Measurements from ENCODE around the gene BOLL. TPM values are rescaled to one million over a fixed set of nuclear protein-coding genes. Genes with fewer than 3 reads are reported as not detected.
"Not testable (repeated sequence)": the region's sequence is repeated elsewhere in the genome, so short reads cannot be mapped to it uniquely, and the experiment has no call there.

The BOLL gene, protein sequence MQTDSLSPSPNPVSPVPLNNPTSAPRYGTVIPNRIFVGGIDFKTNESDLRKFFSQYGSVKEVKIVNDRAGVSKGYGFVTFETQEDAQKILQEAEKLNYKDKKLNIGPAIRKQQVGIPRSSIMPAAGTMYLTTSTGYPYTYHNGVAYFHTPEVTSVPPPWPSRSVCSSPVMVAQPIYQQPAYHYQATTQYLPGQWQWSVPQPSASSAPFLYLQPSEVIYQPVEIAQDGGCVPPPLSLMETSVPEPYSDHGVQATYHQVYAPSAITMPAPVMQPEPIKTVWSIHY
- not detected in 2 replicates for total RNA-seq (2013; cell fraction: nucleolus; rRNA removed)
- 0.05 TPM in 1 of 2 replicates, not detected in the other for total RNA-seq (2014; rRNA removed)
- not detected in 2 replicates for total RNA-seq (2014; rRNA removed; fragmentation: Illumina TruSeq; extraction: Trizol)
- not detected in 2 replicates for total RNA-seq (2021)
- not detected for polyA plus RNA-seq (2011; ENCODE audit: low read depth)
- polyA plus RNA-seq (2011; rRNA removed), result not detected in 2 replicates
- not detected in 2 replicates for polyA plus RNA-seq (2011; cell fraction: cytosol; rRNA removed)
- polyA plus RNA-seq (2011; cell fraction: nucleus; rRNA removed), result not detected in 2 replicates
- not detected in 2 replicates for polyA plus RNA-seq (2012)
- not detected in 2 replicates for polyA plus RNA-seq (2014; fragmentation: Illumina TruSeq; extraction: Trizol)
- under 1 TPM in 1 of 2 experiments, not detected in 1; 0.05 TPM for polyA plus RNA-seq (2014; fragmentation: Nextera tagmentation; extraction: Ambion mirVana)
- not detected in 2 replicates for polyA plus RNA-seq (2014; rRNA removed)
- not detected for polyA plus RNA-seq (2016; fragmentation: Nextera tagmentation; extraction: Ambion mirVana)
- 0.10 TPM in 1 of 2 replicates, not detected in the other for polyA minus RNA-seq (2011; rRNA and poly(A)+ RNA removed)
- not detected in 2 replicates for polyA minus RNA-seq (2011; cell fraction: cytosol; rRNA and poly(A)+ RNA removed)
- polyA minus RNA-seq (2011; cell fraction: nucleus; rRNA and poly(A)+ RNA removed), result not detected in 2 replicates
- percentile 10 among the genes with signal in this experiment for Bru-seq, nascent RNA
- percentile 10 among the genes with signal in this experiment for BruChase-seq, experiment 1, labeled RNA remaining after a 6-hour chase
- BruChase-seq, experiment 2, labeled RNA remaining after a 2-hour chase, result percentile 8 among the genes with signal in this experiment
- long read RNA-seq, experiment 1, result 0 reads
- long read RNA-seq, experiment 2, result 0 reads

DNA sequence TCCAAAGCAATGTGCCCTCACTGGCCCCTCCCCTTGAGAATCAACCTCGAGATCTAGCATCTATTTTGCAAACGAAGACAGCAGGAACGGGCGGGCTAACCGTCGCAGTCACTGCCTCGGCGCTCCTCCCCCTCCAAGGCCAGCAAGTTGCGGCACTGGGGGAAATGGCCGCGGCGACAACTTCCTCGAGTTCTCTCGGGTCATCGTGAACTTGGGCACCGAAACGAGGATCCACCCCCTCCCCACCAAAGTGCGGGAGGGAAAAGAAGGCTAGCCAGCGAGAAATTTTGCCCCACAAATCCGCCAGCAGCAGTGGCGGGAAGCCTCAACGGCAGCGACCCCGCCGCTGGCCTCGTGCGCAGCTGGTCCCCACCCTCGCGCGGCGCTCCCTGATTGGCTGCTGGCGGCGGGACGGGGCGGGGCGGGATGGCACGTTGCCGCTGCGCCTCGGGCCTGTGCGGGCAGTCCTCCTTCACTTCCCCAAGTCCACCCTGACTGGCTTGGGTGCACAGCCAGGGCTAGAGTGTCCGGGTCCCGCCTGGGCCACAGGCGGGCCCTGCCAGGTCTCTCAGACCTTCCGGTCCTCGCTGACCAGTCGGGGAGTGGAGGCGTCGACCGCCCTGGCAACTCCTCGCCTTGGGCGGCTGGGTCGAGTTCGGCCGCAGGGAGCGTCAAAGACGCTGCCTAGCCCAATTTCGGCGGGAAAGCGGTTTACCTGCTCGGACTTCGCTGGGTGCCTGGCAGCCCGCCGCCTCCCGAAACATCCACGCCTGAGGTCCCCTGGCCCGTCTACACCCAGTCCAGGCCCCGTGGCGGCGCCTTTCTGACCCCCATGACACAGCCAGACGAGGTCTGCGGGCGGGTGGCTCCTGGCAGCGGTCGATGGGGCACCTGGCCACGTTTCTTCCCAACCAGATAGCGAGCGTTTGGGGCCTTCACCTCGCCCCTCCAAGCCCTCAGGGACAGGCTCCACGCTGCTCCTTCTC lies at the start of gene BOLL:
BOLL (minus strand) TSS at position 364 of the 986 bp plus-strand sequence. CDS start 3,469 bp downstream, outside the sequence.
- in situ Hi-C loops (cut with MboI), result no loop called here
- no peak for FAIRE-seq
- H3K4me2 ChIP-seq (ENCODE audit: control insufficient read depth, insufficient read depth), result peak within 1 kb of the TSS; percentile 66; the same call in 1 of the 2 replicates
- no peaks in the 10 kb centered on the region for H3K36me3 ChIP-seq (ENCODE audit: control insufficient read depth in 2 of 2, insufficient read depth in 2 of 2, low read length in 1 of 2)
- ATAC-seq, result no peak; the same call in 2 of the 3 replicates
- no peaks in the 10 kb centered on the region; the same call in 2 of the 3 replicates for H3K9me3 ChIP-seq (replicated peaks; ENCODE audit: control insufficient read depth, insufficient read depth, low read length)
- ChIA-PET SMC1A (ENCODE audit: uncharacterized antibody, unreplicated experiment) (no interaction called here), POLR2A (no interaction called here), CTCF (no interaction called here), RAD21 (ENCODE audit: unreplicated experiment) (no interaction called here)
- H3K9ac ChIP-seq (ENCODE audit: control insufficient read depth, insufficient read depth, low read length), result no peak within 1 kb of the TSS
- no peak for TF ChIP-seq EED (IDR thresholded peaks at IDR 0.05; ENCODE audit: low read depth)
- no peak for TF ChIP-seq NFYB (IDR thresholded peaks at IDR 0.05; ENCODE audit: insufficient read depth, low read depth, low read length)
- TF ChIP-seq TBL1XR1 (IDR thresholded peaks at IDR 0.05; ENCODE audit: low read depth, low read length), result no peak
- no peak for TF ChIP-seq ZNF217 (IDR thresholded peaks at IDR 0.05)
- TF ChIP-seq NR2C1 (IDR thresholded peaks at IDR 0.05), result no peak
- no peak for TF ChIP-seq FOXM1 (IDR thresholded peaks at IDR 0.05; ENCODE audit: low read depth, low read length)
- no peaks in the 10 kb centered on the region for H3K4me1 ChIP-seq (ENCODE audit: control insufficient read depth, insufficient read depth, low read length)
- H2AFZ ChIP-seq (ENCODE audit: control insufficient read depth, low read depth, low read length), result peak within 1 kb of the TSS; percentile 53
- H3K79me2 ChIP-seq (ENCODE audit: control insufficient read depth, insufficient read depth, low read length), result no peaks in the 10 kb centered on the region
- WGBS (ENCODE audit: insufficient coverage, insufficient replicate concordance, low lambda C conversion rate, missing lambda C conversion rate), result 89% methylated on average over 68 of the region's 80 CpGs
- no TSS peak for BruUV-seq (replicated peaks)
- H3K27me3 ChIP-seq (replicated peaks in 1 of 2; ENCODE audit: control insufficient read depth in 2 of 2, insufficient read depth in 2 of 2, low read length in 1 of 2), result no peaks in the 10 kb centered on the region
- DNase-seq (ENCODE audit: low read depth, low spot score), result no peak
- no peaks in the 10 kb centered on the region for H4K20me1 ChIP-seq (ENCODE audit: control insufficient read depth, insufficient read depth)
- intact Hi-C loops (cut with micrococcal nuclease; ENCODE audit: unreplicated experiment), result loop anchor here (10.0 kb wide), 1 partner anchor 610 kb away; no protein-coding TSS in a partner anchor
- H3K27ac ChIP-seq (ENCODE audit: control insufficient read depth, insufficient read depth), result no peak within 1 kb of the TSS
- no peak within 1 kb of the TSS for H3K4me3 ChIP-seq

DNA sequence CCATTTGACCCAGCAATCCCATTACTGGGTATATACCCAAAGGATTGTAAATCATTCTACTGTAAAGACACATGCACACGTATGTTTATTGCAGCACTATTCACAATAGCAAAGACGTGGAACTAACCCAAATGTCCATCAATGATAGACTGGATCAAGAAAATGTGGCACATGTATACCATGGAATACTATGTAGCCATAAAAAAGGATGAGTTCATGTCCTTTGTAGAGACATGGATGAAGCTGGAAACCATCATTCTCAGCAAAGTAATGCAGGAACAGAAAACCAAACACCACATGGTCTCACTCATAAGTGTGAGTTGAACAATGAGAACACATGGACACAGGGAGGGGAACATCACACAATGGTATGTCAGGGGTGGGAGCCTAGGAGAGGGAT lies 49.7 kb upstream of the BOLL start:
- H3K27ac ChIP-seq (ENCODE audit: control insufficient read depth, insufficient read depth); H3K27me3 ChIP-seq (replicated peaks in 1 of 2; ENCODE audit: control insufficient read depth in 2 of 2, insufficient read depth in 2 of 2, low read length in 1 of 2); POLR2A ChIA-PET; RAD21 ChIA-PET (ENCODE audit: unreplicated experiment); H3K9ac ChIP-seq (ENCODE audit: control insufficient read depth, insufficient read depth, low read length); BruUV-seq (replicated peaks); H3K79me2 ChIP-seq (ENCODE audit: control insufficient read depth, insufficient read depth, low read length); SMC1A ChIA-PET (ENCODE audit: uncharacterized antibody, unreplicated experiment); intact Hi-C loops (cut with micrococcal nuclease; ENCODE audit: unreplicated experiment); H2AFZ ChIP-seq (ENCODE audit: control insufficient read depth, low read depth, low read length); in situ Hi-C loops (cut with MboI); H3K9me3 ChIP-seq (replicated peaks; ENCODE audit: control insufficient read depth, insufficient read depth, low read length); FAIRE-seq; H3K36me3 ChIP-seq (ENCODE audit: control insufficient read depth in 2 of 2, insufficient read depth in 2 of 2, low read length in 1 of 2); H4K20me1 ChIP-seq (ENCODE audit: control insufficient read depth, insufficient read depth); H3K4me3 ChIP-seq; ATAC-seq; H3K4me2 ChIP-seq (ENCODE audit: control insufficient read depth, insufficient read depth); DNase-seq (ENCODE audit: low read depth, low spot score); H3K4me1 ChIP-seq (ENCODE audit: control insufficient read depth, insufficient read depth, low read length): not testable (repeated sequence)
- CTCF ChIA-PET, result interaction anchor here (1.3 kb wide), 1 partner anchor 21 kb away, joined by 4 read pairs; no protein-coding TSS in a partner anchor
- WGBS (ENCODE audit: insufficient coverage, insufficient replicate concordance, low lambda C conversion rate, missing lambda C conversion rate), result 22% methylated on average over 2 of the region's 2 CpGs
